ENCODE measurements around the gene INSIG1.

- no peak for TF ChIP-seq SMAD3 (CRISPR knock-in tag; IDR thresholded peaks at IDR 0.05; ENCODE audit: borderline replicate concordance)
- TF ChIP-seq, protein P1, sequence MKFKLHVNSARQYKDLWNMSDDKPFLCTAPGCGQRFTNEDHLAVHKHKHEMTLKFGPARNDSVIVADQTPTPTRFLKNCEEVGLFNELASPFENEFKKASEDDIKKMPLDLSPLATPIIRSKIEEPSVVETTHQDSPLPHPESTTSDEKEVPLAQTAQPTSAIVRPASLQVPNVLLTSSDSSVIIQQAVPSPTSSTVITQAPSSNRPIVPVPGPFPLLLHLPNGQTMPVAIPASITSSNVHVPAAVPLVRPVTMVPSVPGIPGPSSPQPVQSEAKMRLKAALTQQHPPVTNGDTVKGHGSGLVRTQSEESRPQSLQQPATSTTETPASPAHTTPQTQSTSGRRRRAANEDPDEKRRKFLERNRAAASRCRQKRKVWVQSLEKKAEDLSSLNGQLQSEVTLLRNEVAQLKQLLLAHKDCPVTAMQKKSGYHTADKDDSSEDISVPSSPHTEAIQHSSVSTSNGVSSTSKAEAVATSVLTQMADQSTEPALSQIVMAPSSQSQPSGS (CRISPR knock-in tag; IDR thresholded peaks at IDR 0.05; ENCODE audit: borderline replicate concordance, low read depth): no peak
These were observed 3.8 kb upstream of the INSIG1 start for GRCh38 chr7:155293721-155294510.

Measured in WTC11 (cell line).